ENCODE measurements around the gene ZNF682. TPM values are rescaled to one million over a fixed set of nuclear protein-coding genes. Genes with fewer than 3 reads are reported as not detected.
"Not testable (repeated sequence)": the region's sequence is repeated elsewhere in the genome, so short reads cannot be mapped to it uniquely, and the experiment has no call there.

The ZNF682 gene
- 10 to 100 TPM in 1 of 4 donors, 1 to 10 TPM in 3; 3.1 to 18.9 (median 3.9) TPM for total RNA-seq

DNA sequence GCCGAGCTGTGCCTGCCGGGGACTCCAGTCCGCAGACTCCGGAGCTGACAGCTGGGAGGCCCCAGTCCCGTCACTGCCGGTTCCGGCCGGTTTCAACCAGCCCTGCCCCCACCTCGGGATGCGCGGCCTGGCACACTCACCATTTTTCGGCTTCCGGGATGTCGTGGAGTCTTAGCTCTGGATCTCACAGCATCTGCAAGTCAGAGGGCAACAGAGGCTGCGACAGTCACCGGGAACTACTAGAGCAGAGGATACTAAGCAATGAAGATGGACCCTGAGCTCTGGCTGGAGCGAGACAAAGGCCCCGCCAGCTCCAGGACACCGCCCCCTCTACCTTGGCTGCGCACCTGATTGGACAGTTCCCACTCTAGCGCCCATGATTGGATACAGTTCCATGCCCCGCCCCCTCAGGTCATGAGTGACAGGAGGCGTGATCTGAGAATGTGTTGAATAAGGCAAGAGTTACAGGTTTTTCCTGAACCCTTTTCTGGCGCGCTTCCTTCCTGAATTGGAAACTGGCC lies at the start of gene ZNF682:
TSS of gene ZNF682 (minus strand) at position 303 of the 521 bp plus-strand sequence. CDS start at position 143, 160 bp downstream.
- no peak for TF ChIP-seq POLR2A (IDR thresholded peaks at IDR 0.05)
- TF ChIP-seq, protein P1, sequence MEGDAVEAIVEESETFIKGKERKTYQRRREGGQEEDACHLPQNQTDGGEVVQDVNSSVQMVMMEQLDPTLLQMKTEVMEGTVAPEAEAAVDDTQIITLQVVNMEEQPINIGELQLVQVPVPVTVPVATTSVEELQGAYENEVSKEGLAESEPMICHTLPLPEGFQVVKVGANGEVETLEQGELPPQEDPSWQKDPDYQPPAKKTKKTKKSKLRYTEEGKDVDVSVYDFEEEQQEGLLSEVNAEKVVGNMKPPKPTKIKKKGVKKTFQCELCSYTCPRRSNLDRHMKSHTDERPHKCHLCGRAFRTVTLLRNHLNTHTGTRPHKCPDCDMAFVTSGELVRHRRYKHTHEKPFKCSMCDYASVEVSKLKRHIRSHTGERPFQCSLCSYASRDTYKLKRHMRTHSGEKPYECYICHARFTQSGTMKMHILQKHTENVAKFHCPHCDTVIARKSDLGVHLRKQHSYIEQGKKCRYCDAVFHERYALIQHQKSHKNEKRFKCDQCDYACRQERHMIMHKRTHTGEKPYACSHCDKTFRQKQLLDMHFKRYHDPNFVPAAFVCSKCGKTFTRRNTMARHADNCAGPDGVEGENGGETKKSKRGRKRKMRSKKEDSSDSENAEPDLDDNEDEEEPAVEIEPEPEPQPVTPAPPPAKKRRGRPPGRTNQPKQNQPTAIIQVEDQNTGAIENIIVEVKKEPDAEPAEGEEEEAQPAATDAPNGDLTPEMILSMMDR (IDR thresholded peaks at IDR 0.05): no peak
- H3K4me3 ChIP-seq (ENCODE audit: low read depth, poor library complexity, severe bottlenecking): peak within 1 kb of the TSS; percentile 55
- 1% methylated on average over 15 to 16 of the region's 25 CpGs for WGBS, 2 donors
- DNase-seq (ENCODE audit: low spot score in 2 of 2): peak; percentile 96 to 99
- intact Hi-C loops (cut with DNase I; ENCODE audit: low total_unique reads): no loop called here

DNA sequence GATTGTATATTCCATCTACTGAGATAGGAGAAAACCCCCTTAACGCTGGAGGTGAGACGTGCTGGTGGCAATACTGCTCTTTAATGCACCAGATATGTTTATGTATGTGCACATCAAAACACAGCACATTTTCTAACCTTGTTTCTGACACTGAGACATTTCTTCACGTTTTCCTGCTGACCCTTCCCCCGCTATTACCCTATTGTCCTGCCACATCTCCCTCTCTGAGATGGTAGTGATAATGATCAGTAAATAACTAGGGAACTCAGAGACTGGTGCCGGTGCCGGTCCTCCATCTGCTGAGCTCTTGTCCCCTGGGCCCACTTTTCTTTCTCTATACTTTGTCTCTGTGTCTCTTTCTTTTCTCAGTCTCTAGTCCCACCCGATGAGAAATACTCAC lies 43.6 kb upstream of the ZNF682 start:
- WGBS, 2 donors: 60 to 69% methylated on average over 7 of the region's 7 CpGs
- intact Hi-C loops (cut with DNase I; ENCODE audit: low total_unique reads); DNase-seq (ENCODE audit: low spot score in 2 of 2); H3K4me3 ChIP-seq (ENCODE audit: low read depth, poor library complexity, severe bottlenecking): not testable (repeated sequence)

DNA sequence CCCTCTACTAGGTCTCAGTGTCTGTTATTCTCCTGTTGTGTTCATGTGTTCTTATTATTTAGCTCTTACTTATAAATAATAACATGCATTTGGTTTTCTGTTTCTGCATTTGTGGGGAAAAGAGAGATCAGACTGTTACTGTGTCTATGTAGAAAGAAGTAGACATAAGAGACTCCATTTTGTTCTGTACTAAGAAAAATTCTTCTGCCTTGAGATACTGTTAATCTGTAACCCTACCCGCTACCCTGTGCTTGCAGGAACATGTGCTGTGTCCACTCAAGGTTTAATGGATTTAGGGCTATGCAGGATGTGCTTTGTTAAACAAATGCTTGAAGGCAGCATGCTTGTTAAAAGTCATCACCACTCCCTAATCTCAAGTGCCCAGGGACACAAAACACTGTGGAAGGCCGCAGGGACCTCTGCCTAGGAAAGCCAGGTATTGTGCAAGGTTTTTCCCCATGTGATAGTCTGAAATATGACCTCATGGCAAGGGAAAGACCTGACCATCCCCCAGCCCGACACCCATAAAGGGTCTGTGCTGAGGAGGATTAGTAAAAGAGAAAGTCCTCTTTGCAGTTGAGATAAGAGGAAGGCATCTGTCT lies 43.0 kb upstream of the ZNF682 start:
- intact Hi-C loops (cut with DNase I; ENCODE audit: low total_unique reads); H3K4me3 ChIP-seq (ENCODE audit: low read depth, poor library complexity, severe bottlenecking); DNase-seq (ENCODE audit: low spot score in 2 of 2): not testable (repeated sequence)
- WGBS, 2 donors: 62 to 67% methylated on average over 3 of the region's 3 CpGs

DNA sequence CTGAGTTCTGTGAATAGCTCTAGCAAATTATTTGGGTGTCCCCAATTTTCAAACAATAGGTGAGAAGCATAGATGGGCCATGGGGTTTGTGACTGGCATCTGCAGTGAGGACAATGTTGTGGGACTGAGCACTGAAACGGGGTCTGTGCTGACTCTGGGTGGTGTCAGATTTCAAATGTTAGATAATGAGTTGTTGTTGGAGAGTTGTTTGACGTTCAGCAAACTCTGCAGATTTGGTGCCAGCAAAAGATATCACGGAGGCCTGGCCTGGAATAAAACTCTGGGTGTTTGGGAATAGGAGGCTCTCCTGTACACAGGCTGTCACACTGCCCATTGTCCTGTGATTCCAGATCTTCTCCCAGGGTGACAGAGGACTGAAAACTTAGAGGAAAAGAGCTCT lies 41.4 kb upstream of the ZNF682 start:
- intact Hi-C loops (cut with DNase I; ENCODE audit: low total_unique reads): no loop called here
- no peak for DNase-seq (ENCODE audit: low spot score in 2 of 2)
- 39 to 62% methylated on average over 3 of the region's 3 CpGs for WGBS, 2 donors
- H3K4me3 ChIP-seq (ENCODE audit: low read depth, poor library complexity, severe bottlenecking): no peak overlapping the region
- no peak for TF ChIP-seq POLR2A (IDR thresholded peaks at IDR 0.05)
- TF ChIP-seq, protein P1 (IDR thresholded peaks at IDR 0.05): no peak

DNA sequence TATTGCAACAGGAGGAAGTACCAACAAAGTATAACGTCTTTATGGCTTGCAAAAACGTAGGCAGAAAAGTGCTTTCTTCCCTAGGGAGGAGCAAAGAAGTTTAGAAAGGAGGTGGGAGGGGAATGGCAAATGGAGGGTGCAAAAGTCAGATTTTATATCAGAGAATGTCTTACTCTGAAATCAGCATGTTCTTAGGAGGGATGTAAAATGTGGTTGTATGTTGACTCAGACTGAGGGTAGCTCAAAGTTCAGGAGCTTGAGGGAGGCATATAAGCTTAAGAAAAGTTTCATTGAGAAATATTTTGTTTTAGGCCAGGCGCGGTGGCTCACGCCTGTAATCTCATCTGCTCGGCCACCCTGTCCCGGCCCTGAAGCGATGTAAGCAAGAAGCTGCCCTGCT lies 40.2 kb upstream of the ZNF682 start:
- no peak for DNase-seq (ENCODE audit: low spot score in 2 of 2)

DNA sequence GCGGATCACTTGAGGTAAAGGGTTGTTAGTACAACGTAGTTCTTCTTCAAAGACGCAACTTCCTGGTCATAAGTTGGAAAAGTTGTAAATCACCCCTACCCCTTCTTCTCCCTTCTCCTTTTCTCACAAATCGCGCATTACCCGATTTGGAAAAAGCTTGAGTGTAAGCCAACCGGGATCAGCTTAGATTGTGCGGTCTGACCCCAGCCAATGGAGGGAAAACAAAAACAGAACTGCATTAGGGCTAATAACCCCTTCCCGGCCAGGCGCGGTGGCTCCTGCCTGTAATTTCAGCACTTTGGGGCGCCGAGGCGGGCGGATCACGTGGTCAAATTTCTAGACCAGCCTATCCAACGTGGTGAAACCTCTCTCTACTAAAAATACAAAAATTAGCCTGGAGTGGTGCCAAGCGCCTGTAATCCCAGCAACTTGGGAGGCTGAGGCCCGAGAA lies 39.3 kb upstream of the ZNF682 start:
- DNase-seq (ENCODE audit: low spot score in 2 of 2): peak in 1 of 2 donors; percentile 85
- WGBS, 2 donors: 1 to 2% methylated on average over 19 of the region's 19 CpGs

More for the DNA sequence above, 40.2 kb upstream of the ZNF682 start:
- no peak overlapping the region for H3K4me3 ChIP-seq (ENCODE audit: low read depth, poor library complexity, severe bottlenecking)
- TF ChIP-seq, protein P1 (IDR thresholded peaks at IDR 0.05): no peak
- TF ChIP-seq POLR2A (IDR thresholded peaks at IDR 0.05): no peak
- intact Hi-C loops (cut with DNase I; ENCODE audit: low total_unique reads): no loop called here
- 59 to 62% methylated on average over 8 of the region's 8 CpGs for WGBS, 2 donors

More for the DNA sequence above, 39.3 kb upstream of the ZNF682 start:
- TF ChIP-seq POLR2A (IDR thresholded peaks at IDR 0.05): no peak
- TF ChIP-seq, protein P1 (IDR thresholded peaks at IDR 0.05): no peak
- intact Hi-C loops (cut with DNase I; ENCODE audit: low total_unique reads): no loop called here
- peak overlapping the region; percentile 23 for H3K4me3 ChIP-seq (ENCODE audit: low read depth, poor library complexity, severe bottlenecking)

Data from lower leg skin (tissue), 4 donors.